T-helper 2 cell (primary cell): ENCODE measurements around the gene SMG1.
"Not testable (repeated sequence)": the region's sequence is repeated elsewhere in the genome, so short reads cannot be mapped to it uniquely, and the experiment has no call there.

ENCODE experiments used
- DNase-seq, 5 experiments: peaks; one replicate each; pipeline versions ENCODE4 v3.0.0 to v3.0.0-alpha.2; 2012 to 2022

Gene SMG1

GRCh38 chr16:18796377-18796776 is 129.8 kb downstream of the SMG1 start:
- DNase-seq: no peak

GRCh38 chr16:18792836-18793433 is 133.3 kb downstream of the SMG1 start:
- no peak for DNase-seq

- peak; percentile 75 to 99 (median 90) for DNase-seq
These were observed 136.1 kb downstream of the SMG1 start, which contains the start of gene RPS15A for GRCh38 chr16:18789850-18790706. Gene RPS15A, minus strand, starts transcription at chr16:18790334. Its CDS starts 1,221 bp downstream, at chr16:18789113.

- no peak for DNase-seq
These were observed 136.7 kb downstream of the SMG1 start for GRCh38 chr16:18789515-18789849.

- DNase-seq: peak in 1 of 5 experiments; percentile 51
These were observed 137.2 kb downstream of the SMG1 start for GRCh38 chr16:18788828-18789514.

GRCh38 chr16:18784917-18785623 is 141.1 kb downstream of the SMG1 start:
- no peak for DNase-seq

- peak in 1 of 5 experiments; percentile 66 for DNase-seq
These were observed 142.5 kb downstream of the SMG1 start for GRCh38 chr16:18783430-18784341.

- DNase-seq: peak in 1 of 5 experiments; percentile 80
These were observed 143.3 kb downstream of the SMG1 start for GRCh38 chr16:18782697-18783429.

- DNase-seq: not testable (repeated sequence)
These were observed 145.0 kb downstream of the SMG1 start for GRCh38 chr16:18781232-18781631.

GRCh38 chr16:18780460-18781026 is 145.7 kb downstream of the SMG1 start:
- not testable (repeated sequence) for DNase-seq

- not testable (repeated sequence) for DNase-seq
These were observed 148.5 kb downstream of the SMG1 start for GRCh38 chr16:18777664-18778063.

- not testable (repeated sequence) for DNase-seq
These were observed 149.9 kb downstream of the SMG1 start for GRCh38 chr16:18776334-18776733.

- not testable (repeated sequence) for DNase-seq
These were observed 151.6 kb downstream of the SMG1 start for GRCh38 chr16:18774651-18775050.

- not testable (repeated sequence) for DNase-seq
These were observed 154.0 kb downstream of the SMG1 start for GRCh38 chr16:18772171-18772570.

- DNase-seq: peak in 1 of 5 experiments; percentile 64
These were observed 155.8 kb downstream of the SMG1 start for GRCh38 chr16:18770336-18770962.

GRCh38 chr16:18767217-18767616 is 159.0 kb downstream of the SMG1 start:
- peak in 2 of 5 experiments; percentile 54 to 74 for DNase-seq

- DNase-seq: not testable (repeated sequence)
These were observed 163.5 kb downstream of the SMG1 start for GRCh38 chr16:18762713-18763112.

- peak in 4 of 5 experiments; percentile 25 to 43 (median 38) for DNase-seq
These were observed 166.3 kb downstream of the SMG1 start for GRCh38 chr16:18759598-18760520.
